ENCODE results near the gene CCDC57. TPM values are rescaled to one million over a fixed set of nuclear protein-coding genes. Genes with fewer than 3 reads are reported as not detected.

The CCDC57 gene
- total RNA-seq, 4 donors from 2014 or later, result 7.9 to 22.1 (median 9.8) TPM

DNA sequence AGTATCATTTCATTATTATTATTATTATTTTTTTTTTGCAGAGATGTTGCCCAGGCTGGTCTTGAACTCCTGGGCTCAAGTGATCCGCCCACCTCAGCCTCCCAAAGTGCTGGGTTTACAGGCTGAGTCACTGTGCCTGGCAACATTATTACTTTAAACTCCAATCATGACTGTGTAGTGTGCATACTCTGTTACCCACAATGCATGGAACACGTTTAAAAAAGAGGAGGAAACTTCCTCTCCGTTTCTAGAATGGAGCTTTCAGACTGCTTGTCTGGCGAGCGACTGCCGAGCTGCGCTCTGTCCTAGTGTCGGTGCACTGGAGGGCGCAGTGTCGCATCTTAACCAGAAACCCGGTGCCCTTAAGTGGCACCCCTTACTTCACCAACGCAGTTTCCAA is 92.5 kb downstream of the CCDC57 start:
- TF ChIP-seq POLR2A (IDR thresholded peaks at IDR 0.05), result no peak
- TF ChIP-seq, protein P1, sequence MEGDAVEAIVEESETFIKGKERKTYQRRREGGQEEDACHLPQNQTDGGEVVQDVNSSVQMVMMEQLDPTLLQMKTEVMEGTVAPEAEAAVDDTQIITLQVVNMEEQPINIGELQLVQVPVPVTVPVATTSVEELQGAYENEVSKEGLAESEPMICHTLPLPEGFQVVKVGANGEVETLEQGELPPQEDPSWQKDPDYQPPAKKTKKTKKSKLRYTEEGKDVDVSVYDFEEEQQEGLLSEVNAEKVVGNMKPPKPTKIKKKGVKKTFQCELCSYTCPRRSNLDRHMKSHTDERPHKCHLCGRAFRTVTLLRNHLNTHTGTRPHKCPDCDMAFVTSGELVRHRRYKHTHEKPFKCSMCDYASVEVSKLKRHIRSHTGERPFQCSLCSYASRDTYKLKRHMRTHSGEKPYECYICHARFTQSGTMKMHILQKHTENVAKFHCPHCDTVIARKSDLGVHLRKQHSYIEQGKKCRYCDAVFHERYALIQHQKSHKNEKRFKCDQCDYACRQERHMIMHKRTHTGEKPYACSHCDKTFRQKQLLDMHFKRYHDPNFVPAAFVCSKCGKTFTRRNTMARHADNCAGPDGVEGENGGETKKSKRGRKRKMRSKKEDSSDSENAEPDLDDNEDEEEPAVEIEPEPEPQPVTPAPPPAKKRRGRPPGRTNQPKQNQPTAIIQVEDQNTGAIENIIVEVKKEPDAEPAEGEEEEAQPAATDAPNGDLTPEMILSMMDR (IDR thresholded peaks at IDR 0.05), result no peak
- no peak for DNase-seq
- H3K4me1 ChIP-seq, result no peaks in the 10 kb centered on the region
- intact Hi-C loops (cut with DNase I), result no loop called here
- 65 to 72% methylated on average over 12 of the region's 12 CpGs for WGBS, 2 donors
- H3K27ac ChIP-seq, result no peak overlapping the region
- no peaks in the 10 kb centered on the region for H3K27me3 ChIP-seq
- H3K4me3 ChIP-seq, result no peak overlapping the region
- H3K36me3 ChIP-seq, result peaks cover 0 to 30% (median 0%) of the 10 kb centered on the region in 3 donors
- no peaks in the 10 kb centered on the region for H3K9me3 ChIP-seq

DNA sequence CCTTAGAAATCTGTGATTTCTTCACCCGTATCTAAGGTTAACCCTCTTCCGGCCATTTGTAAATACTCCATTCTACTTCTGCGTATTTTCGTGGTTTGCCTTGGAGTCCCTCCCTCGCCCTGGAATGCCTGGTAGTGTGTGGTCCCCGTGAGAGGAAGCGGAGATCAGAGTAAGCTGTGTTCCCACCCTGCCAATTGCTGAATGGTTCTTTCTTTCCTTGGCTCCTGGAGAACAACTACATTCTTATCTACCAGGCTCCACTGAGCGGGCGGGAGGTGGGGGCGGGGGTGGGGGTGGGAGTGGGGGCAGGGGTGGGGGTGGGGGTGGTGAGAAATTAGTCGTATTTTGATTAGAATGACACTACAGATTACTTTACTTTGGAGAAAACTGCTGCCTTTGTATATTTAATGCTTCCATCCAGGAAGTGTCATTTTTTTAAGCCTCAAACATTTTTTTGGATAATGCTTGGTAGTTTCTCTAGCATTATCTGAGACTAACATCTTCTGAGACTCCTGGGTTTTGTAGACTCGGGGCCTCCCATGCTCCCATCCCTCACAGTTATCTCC is 93.7 kb downstream of the CCDC57 start:
- no peak for TF ChIP-seq POLR2A (IDR thresholded peaks at IDR 0.05)
- TF ChIP-seq, protein P1 (IDR thresholded peaks at IDR 0.05), result no peak
- Histone ChIP-seq H3K4me1 (no peaks in the 10 kb centered on the region), H3K27ac (no peak overlapping the region), H3K27me3 (no peaks in the 10 kb centered on the region), H3K36me3 (peaks cover 0 to 19% (median 0%) of the 10 kb centered on the region in 3 donors), H3K4me3 (no peak overlapping the region), H3K9me3 (no peaks in the 10 kb centered on the region)
- WGBS, 2 donors, result 77 to 88% methylated on average over 10 to 12 of the region's 12 CpGs
- DNase-seq, result no peak
- intact Hi-C loops (cut with DNase I), result no loop called here

DNA sequence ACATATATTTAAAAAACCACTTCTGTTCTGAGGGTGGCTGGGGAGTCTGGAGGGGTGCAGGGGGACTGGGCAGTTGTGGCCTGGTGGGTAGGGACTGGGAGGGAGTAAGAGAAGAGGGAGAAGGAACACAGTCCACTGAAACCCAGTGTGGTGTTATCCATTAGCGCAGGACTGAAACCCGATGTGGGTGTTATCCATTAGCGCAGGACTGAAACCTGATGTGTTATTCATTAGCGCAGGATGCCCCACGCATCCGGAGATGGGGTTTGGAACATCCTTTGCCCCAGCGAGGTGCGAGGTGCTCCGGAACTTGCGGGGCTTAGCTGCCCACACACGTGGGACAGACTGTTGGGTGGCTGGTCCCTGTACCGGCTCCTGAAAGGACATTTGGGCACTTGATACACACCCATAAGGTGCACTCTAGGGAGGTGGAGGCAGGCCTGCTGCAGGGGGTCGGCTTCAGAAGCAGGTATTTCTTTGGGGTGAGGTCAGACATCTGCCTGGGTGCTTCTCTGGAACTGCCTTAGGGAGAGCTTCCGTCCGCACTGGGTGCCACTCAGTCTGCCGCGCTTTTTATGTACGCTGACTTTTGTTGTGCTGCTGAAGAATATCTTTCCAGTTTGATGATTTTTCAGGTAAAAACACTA is 94.4 kb downstream of the CCDC57 start:
- H3K4me1 ChIP-seq, result no peaks in the 10 kb centered on the region
- H3K9me3 ChIP-seq, result no peaks in the 10 kb centered on the region
- no peak for DNase-seq
- H3K27me3 ChIP-seq, result no peaks in the 10 kb centered on the region
- intact Hi-C loops (cut with DNase I), result no loop called here
- no peak overlapping the region for H3K4me3 ChIP-seq
- H3K36me3 ChIP-seq, result peaks cover 0 to 25% (median 0%) of the 10 kb centered on the region in 3 donors
- no peak overlapping the region for H3K27ac ChIP-seq
- WGBS, 2 donors, result 82 to 92% methylated on average over 9 to 18 of the region's 18 CpGs
- TF ChIP-seq, protein P1 (IDR thresholded peaks at IDR 0.05), result no peak
- no peak for TF ChIP-seq POLR2A (IDR thresholded peaks at IDR 0.05)

DNA sequence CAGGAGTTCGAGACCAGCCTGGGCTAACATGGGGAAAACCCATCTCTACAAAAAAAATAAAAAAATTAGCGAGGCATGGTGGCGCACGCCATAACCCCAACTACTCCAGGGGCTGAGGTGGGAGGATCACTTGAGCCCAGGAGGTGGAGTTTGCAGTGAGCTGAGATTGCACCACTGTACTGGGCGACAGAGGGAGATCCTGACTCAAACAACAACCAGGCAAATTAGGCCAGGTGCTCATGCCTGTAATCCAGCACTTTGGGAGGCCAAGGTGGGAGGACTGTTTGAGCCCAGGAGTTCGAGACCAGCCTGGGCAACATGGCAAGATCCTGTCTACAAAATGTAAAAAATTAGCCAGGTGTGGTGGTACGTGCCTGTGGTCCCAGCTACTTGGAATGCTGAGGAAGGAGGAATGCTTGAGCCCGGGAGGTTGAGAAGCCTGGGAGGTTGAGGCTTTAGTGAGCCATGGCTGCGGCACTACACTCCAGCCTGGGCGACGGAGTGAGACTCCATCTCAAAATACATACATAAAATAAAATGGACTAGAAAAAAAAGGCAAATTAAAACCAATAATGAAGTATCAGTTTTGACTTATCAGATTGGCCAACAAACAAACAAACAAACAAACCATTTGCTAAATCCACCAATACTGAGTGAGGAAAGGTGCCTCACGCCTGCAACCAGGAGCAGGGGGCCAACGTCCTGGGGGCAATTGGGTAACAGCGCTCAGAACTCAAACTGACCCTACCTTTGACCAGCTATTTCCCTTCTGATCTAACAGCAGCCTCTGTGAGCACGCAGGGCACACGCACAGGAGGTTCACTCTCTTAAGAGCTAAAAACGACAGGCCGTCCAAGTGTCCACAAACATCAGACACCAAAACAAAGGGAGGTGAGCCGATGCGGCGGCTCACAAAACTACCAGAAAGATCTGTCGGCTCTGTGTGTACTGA is 95.2 kb downstream of the CCDC57 start:
- TF ChIP-seq, protein P1 (IDR thresholded peaks at IDR 0.05), result no peak
- no peak for TF ChIP-seq POLR2A (IDR thresholded peaks at IDR 0.05)
- H3K4me1 ChIP-seq, result no peaks in the 10 kb centered on the region
- no peaks in the 10 kb centered on the region for H3K9me3 ChIP-seq
- H3K27me3 ChIP-seq, result no peaks in the 10 kb centered on the region
- WGBS, 2 donors, result 84 to 86% methylated on average over 17 to 20 of the region's 22 CpGs
- H3K27ac ChIP-seq, result no peak overlapping the region
- no peak overlapping the region for H3K4me3 ChIP-seq
- H3K36me3 ChIP-seq, result peaks cover 0 to 30% (median 0%) of the 10 kb centered on the region in 3 donors
- no peak for DNase-seq
- intact Hi-C loops (cut with DNase I), result no loop called here

DNA sequence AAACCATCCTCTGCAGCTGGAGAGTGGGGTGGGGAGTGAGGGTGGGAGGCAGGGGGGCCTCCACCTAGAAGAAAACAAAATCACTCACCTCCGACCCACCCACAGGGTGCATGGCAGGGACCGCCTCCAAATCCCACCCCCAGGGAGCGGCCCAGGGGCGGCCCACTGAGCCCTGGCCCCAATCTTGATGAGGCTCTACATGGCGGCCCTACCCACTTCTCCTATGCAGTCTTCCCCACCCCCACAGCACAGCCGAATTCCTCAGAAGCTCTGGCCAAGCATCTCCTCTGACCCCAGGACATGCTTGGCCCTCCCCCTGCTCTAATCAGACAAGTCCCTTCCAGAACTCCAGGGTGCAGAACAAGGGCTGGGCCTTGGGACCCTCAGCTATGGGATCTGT is 96.4 kb downstream of the CCDC57 start:
- intact Hi-C loops (cut with DNase I), result no loop called here
- no peak overlapping the region for H3K27ac ChIP-seq
- no peak for DNase-seq
- 72 to 79% methylated on average over 3 to 6 of the region's 6 CpGs for WGBS, 2 donors
- peaks cover 0 to 22% (median 0%) of the 10 kb centered on the region in 3 donors for H3K36me3 ChIP-seq
- TF ChIP-seq, protein P1 (IDR thresholded peaks at IDR 0.05), result no peak
- no peak for TF ChIP-seq POLR2A (IDR thresholded peaks at IDR 0.05)
- no peaks in the 10 kb centered on the region for H3K9me3 ChIP-seq
- no peaks in the 10 kb centered on the region for H3K4me1 ChIP-seq
- H3K4me3 ChIP-seq, result no peak overlapping the region
- H3K27me3 ChIP-seq, result no peaks in the 10 kb centered on the region

Measured in esophagus squamous epithelium (tissue), 5 donors.